GM04503 (cell line): ENCODE data around the gene CRELD1.
"Not testable (repeated sequence)": the region's sequence is repeated elsewhere in the genome, so short reads cannot be mapped to it uniquely, and the experiment has no call there.

Source experiments
- DNase-seq: peaks from one replicate; pipeline ENCODE4 v3.0.0-alpha.2; 2012; ENCODE audit warnings: low read depth

Gene CRELD1

GRCh38 chr3:9934993-9935392 is 1.4 kb downstream of the CRELD1 start:
- DNase-seq = no peak

GRCh38 chr3:9935966-9936510 is 2.4 kb downstream of the CRELD1 start:
- DNase-seq = no peak

GRCh38 chr3:9937486-9938238 is 4.0 kb downstream of the CRELD1 start:
- no peak for DNase-seq

- no peak for DNase-seq
Observed at GRCh38 chr3:9938966-9939365, 5.3 kb downstream of the CRELD1 start.

- DNase-seq = not testable (repeated sequence)
Observed at GRCh38 chr3:9939906-9940305, 6.3 kb downstream of the CRELD1 start.

- DNase-seq = no peak
Observed at GRCh38 chr3:9940746-9941145, 7.1 kb downstream of the CRELD1 start.

- no peak for DNase-seq
Observed at GRCh38 chr3:9942164-9942563, 8.5 kb downstream of the CRELD1 start.

- DNase-seq = no peak
Observed at GRCh38 chr3:9942934-9943690, 9.5 kb downstream of the CRELD1 start.

- no peak for DNase-seq
Observed at GRCh38 chr3:9944271-9944670, 10.6 kb downstream of the CRELD1 start.

- DNase-seq = no peak
Observed at GRCh38 chr3:9945358-9945757, 11.7 kb downstream of the CRELD1 start.

- no peak for DNase-seq
Observed at GRCh38 chr3:9946112-9947024, 12.7 kb downstream of the CRELD1 start.

- DNase-seq = no peak
Observed at GRCh38 chr3:9947025-9947995, 13.7 kb downstream of the CRELD1 start.

- no peak for DNase-seq
Observed at GRCh38 chr3:9948586-9948985, 15.0 kb downstream of the CRELD1 start.

GRCh38 chr3:9949115-9949514 is 15.5 kb downstream of the CRELD1 start:
- no peak for DNase-seq

GRCh38 chr3:9949626-9950025 is 16.0 kb downstream of the CRELD1 start:
- DNase-seq = no peak

- DNase-seq = no peak
Observed at GRCh38 chr3:9951126-9951525, 17.5 kb downstream of the CRELD1 start.

GRCh38 chr3:9951598-9951961 is 17.9 kb downstream of the CRELD1 start:
- no peak for DNase-seq

- no peak for DNase-seq
Observed at GRCh38 chr3:9951962-9952805, 18.6 kb downstream of the CRELD1 start, which contains the start of gene PRRT3. TSS of gene PRRT3 (minus strand) at chr3:9952408. CDS start at chr3:9950115, 2,293 bp downstream.

- no peak for DNase-seq
Observed at GRCh38 chr3:9955067-9955502, 21.5 kb downstream of the CRELD1 start.
